Stimulated activated CD4-positive, alpha-beta T cell treated with anti-CD3 and anti-CD28 coated beads, Interleukin-4, amount 100 ng/mL, for 4 hours (primary cell): Measurements from ENCODE around the gene HBE1.

Source experiments
- DNase-seq, 2 experiments: peaks; one replicate each; pipeline ENCODE4 v3.0.0-alpha.2; 2020

The HBE1 gene

GRCh38 chr11:5232176-5232575 is 37.6 kb downstream of the HBE1 start:
- no peak for DNase-seq

DNA sequence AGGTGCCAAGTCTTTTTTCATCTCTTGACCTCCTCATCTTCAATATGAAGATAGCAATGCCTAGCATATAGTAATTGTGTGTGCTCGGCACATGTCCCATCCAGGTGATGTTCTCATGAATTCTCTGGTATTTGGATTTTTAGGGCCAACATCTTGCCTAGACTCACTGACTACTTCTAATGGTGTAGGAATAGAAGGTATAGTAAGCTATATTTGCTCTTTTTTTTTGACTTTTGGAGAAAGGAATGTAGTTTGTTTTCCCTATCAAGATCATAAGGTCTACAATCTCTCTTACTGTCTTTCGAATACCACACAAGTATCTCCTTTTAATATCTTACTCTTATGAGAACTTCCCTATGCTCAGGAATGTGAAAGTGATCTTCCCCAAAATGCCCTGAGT is 38.6 kb downstream of the HBE1 start:
- DNase-seq = no peak

DNA sequence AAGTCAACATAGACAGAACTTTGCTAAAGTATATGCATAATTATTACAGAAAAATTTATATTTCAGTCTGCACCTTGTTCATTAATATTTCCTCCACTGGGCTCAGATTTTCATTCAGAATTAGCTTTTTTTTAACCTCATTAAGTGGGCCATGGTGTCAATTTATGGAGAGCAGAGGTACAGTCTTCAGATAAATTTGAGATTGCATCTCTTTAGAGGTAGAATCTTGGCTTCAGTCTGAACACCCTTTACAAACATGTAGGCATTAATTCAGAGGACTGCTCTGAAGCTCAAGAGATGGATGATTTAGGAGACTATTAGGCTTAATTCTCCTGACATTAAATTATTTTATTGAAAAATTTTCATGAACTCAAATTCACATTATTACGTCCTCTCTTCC is 39.5 kb downstream of the HBE1 start:
- DNase-seq = no peak

- DNase-seq = no peak
These were observed 39.9 kb downstream of the HBE1 start for GRCh38 chr11:5229796-5230195.

DNA sequence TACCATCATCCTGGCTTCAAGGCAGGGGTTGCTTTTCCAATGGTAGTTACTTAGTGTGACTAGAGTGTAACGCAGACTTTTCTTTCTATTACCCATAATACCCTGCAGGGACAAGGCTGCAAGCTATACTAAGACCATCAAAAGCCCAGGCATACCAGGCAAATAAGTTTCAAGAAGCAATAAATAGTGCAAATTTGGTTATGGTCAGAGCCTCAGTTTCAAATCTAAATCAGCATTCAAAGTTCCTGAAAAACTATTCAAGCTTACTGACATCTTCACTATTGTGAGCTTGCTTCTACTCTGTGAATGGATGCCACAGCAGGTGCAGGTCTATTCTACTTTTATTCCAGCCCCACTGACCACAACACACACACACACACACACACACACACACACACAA is 40.4 kb downstream of the HBE1 start:
- DNase-seq = no peak

DNA sequence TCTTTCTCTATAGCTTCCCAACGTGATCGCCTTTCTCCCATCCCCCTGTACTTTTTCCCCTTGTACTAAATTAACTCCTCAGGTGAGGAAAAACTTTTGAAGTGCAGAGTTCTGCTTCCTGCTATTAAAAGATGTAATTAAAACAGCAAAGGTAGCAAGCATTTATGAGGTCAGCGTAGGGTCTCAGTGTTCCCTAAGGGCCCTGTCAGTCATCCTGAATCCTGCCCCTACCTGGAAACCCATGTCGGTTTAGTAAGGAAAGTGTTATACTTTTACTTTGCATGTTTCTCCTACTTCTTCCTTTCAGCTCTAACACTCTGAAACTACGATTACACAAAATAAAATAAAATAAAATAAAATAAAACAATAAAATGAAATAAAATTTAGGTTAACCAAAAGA is 41.6 kb downstream of the HBE1 start:
- no peak for DNase-seq

DNA sequence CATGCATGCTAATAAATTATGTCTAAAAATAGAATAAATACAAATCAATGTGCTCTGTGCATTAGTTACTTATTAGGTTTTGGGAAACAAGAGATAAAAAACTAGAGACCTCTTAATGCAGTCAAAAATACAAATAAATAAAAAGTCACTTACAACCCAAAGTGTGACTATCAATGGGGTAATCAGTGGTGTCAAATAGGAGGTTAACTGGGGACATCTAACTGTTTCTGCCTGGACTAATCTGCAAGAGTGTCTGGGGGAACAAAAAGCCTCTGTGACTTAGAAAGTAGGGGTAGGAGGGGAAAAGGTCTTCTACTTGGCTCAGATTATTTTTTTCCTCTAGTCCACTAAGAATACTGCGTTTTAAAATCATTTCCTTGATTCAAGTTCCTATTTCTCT is 42.1 kb downstream of the HBE1 start:
- no peak for DNase-seq

- no peak for DNase-seq
These were observed 42.9 kb downstream of the HBE1 start, which contains the start of gene HBB for GRCh38 chr11:5226732-5227310. Gene HBB (minus strand): TSS chr11:5227071. CDS start chr11:5227021, 50 bp downstream.

DNA sequence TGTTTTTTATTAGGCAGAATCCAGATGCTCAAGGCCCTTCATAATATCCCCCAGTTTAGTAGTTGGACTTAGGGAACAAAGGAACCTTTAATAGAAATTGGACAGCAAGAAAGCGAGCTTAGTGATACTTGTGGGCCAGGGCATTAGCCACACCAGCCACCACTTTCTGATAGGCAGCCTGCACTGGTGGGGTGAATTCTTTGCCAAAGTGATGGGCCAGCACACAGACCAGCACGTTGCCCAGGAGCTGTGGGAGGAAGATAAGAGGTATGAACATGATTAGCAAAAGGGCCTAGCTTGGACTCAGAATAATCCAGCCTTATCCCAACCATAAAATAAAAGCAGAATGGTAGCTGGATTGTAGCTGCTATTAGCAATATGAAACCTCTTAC is 44.3 kb downstream of the HBE1 start:
- no peak for DNase-seq

GRCh38 chr11:5224538-5225479 is 44.9 kb downstream of the HBE1 start:
- DNase-seq = no peak

GRCh38 chr11:5223686-5224085 is 46.1 kb downstream of the HBE1 start:
- DNase-seq = no peak

- no peak for DNase-seq
These were observed 46.6 kb downstream of the HBE1 start for GRCh38 chr11:5223146-5223545.
